ENCODE results near the gene ZNF3. TPM values are rescaled to one million over a fixed set of nuclear protein-coding genes. Genes with fewer than 3 reads are reported as not detected.

The ZNF3 gene
- total and polyA plus RNA-seq, 4 donors = 10.2 to 18.2 (median 12.2) TPM

- H3K27me3 ChIP-seq (ENCODE audit: control insufficient read depth in 4 of 4, insufficient read depth in 4 of 4, low read length in 3 of 4) = no peaks in the 10 kb centered on the region
- H3K9me3 ChIP-seq (ENCODE audit: control insufficient read depth in 4 of 4, low read length in 3 of 4) = no peaks in the 10 kb centered on the region
- no peak overlapping the region for H3K27ac ChIP-seq (ENCODE audit: low read depth in 1 of 2, low read length in 2 of 2)
- H3K4me1 ChIP-seq (ENCODE audit: control insufficient read depth in 4 of 4, insufficient read depth in 4 of 4, low read length in 3 of 4) = peaks cover 12 to 34% (median 29%) of the 10 kb centered on the region in 4 donors
- DNase-seq (ENCODE audit: low spot score) = no peak
- H3K9ac ChIP-seq (ENCODE audit: low read depth in 1 of 2, low read length in 2 of 2) = no peak overlapping the region
- no peak overlapping the region for H3K4me3 ChIP-seq (ENCODE audit: low read depth in 1 of 3, low read length in 3 of 3)
- TF ChIP-seq FOXA2 (IDR thresholded peaks at IDR 0.05) (no peak), RXRA (IDR thresholded peaks at IDR 0.05) (no peak), HNF4A (conservative IDR thresholded peaks at IDR 0.05) (peak in 1 of 2 donors; percentile 52), TAF1 (conservative IDR thresholded peaks at IDR 0.05) (no peak), FOXA1 (IDR thresholded peaks at IDR 0.05) (no peak), GABPA (IDR thresholded peaks at IDR 0.05 in 1 of 2, conservative IDR thresholded peaks at IDR 0.05 in 1 of 2) (no peak)
- 56% methylated on average over 7 of the region's 7 CpGs for WGBS
- peaks cover 2 to 34% (median 26%) of the 10 kb centered on the region in 4 donors for H3K36me3 ChIP-seq (ENCODE audit: control insufficient read depth in 4 of 4, insufficient read depth in 3 of 4, low read depth in 1 of 4, low read length in 3 of 4)
Measured at GRCh38 chr7:100079024-100079560, 2.4 kb downstream of the ZNF3 start.

GRCh38 chr7:100077205-100077604 is 4.3 kb downstream of the ZNF3 start:
- TF ChIP-seq RXRA (IDR thresholded peaks at IDR 0.05) (no peak), ATF3 (IDR thresholded peaks at IDR 0.05) (no peak), GABPA (IDR thresholded peaks at IDR 0.05 in 1 of 2, conservative IDR thresholded peaks at IDR 0.05 in 1 of 2) (no peak), TAF1 (conservative IDR thresholded peaks at IDR 0.05) (no peak), REST (IDR thresholded peaks at IDR 0.05) (no peak), YY1 (IDR thresholded peaks at IDR 0.05) (no peak), HNF4A (conservative IDR thresholded peaks at IDR 0.05) (no peak), EGR1 (IDR thresholded peaks at IDR 0.05; ENCODE audit: low read depth in 2 of 2) (no peak)
- TF ChIP-seq, protein P1, sequence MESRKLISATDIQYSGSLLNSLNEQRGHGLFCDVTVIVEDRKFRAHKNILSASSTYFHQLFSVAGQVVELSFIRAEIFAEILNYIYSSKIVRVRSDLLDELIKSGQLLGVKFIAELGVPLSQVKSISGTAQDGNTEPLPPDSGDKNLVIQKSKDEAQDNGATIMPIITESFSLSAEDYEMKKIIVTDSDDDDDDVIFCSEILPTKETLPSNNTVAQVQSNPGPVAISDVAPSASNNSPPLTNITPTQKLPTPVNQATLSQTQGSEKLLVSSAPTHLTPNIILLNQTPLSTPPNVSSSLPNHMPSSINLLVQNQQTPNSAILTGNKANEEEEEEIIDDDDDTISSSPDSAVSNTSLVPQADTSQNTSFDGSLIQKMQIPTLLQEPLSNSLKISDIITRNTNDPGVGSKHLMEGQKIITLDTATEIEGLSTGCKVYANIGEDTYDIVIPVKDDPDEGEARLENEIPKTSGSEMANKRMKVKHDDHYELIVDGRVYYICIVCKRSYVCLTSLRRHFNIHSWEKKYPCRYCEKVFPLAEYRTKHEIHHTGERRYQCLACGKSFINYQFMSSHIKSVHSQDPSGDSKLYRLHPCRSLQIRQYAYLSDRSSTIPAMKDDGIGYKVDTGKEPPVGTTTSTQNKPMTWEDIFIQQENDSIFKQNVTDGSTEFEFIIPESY (IDR thresholded peaks at IDR 0.05) = no peak
- TF ChIP-seq, protein P2, sequence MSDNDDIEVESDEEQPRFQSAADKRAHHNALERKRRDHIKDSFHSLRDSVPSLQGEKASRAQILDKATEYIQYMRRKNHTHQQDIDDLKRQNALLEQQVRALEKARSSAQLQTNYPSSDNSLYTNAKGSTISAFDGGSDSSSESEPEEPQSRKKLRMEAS (IDR thresholded peaks at IDR 0.05) = no peak
- WGBS = 84% methylated on average over 4 of the region's 4 CpGs
- H3K9me3 ChIP-seq (ENCODE audit: control insufficient read depth in 4 of 4, low read length in 3 of 4) = peaks cover 5 to 7% (median 5%) of the 10 kb centered on the region in 4 donors
- H3K27me3 ChIP-seq (ENCODE audit: control insufficient read depth in 4 of 4, insufficient read depth in 4 of 4, low read length in 3 of 4) = no peaks in the 10 kb centered on the region
- H3K9ac ChIP-seq (ENCODE audit: low read depth in 1 of 2, low read length in 2 of 2) = no peak overlapping the region
- no peak overlapping the region for H3K27ac ChIP-seq (ENCODE audit: low read depth in 1 of 2, low read length in 2 of 2)
- no peak for DNase-seq (ENCODE audit: low spot score)
- H3K4me1 ChIP-seq (ENCODE audit: control insufficient read depth in 4 of 4, insufficient read depth in 4 of 4, low read length in 3 of 4) = peaks cover 12 to 29% (median 25%) of the 10 kb centered on the region in 4 donors
- H3K4me3 ChIP-seq (ENCODE audit: low read depth in 1 of 3, low read length in 3 of 3) = no peak overlapping the region
- H3K36me3 ChIP-seq (ENCODE audit: control insufficient read depth in 4 of 4, insufficient read depth in 3 of 4, low read depth in 1 of 4, low read length in 3 of 4) = peaks cover 14 to 52% (median 41%) of the 10 kb centered on the region in 4 donors

Measured in liver (tissue), 9 donors.